Measurements from ENCODE around the gene BPIFB2.
"Not testable (repeated sequence)": the region's sequence is repeated elsewhere in the genome, so short reads cannot be mapped to it uniquely, and the experiment has no call there.

BPIFB2 gene

GRCh38 chr20:33042430-33042829 lies 34.9 kb downstream of the BPIFB2 start:
- DNase-seq (ENCODE audit: low read depth): no peak

DNA sequence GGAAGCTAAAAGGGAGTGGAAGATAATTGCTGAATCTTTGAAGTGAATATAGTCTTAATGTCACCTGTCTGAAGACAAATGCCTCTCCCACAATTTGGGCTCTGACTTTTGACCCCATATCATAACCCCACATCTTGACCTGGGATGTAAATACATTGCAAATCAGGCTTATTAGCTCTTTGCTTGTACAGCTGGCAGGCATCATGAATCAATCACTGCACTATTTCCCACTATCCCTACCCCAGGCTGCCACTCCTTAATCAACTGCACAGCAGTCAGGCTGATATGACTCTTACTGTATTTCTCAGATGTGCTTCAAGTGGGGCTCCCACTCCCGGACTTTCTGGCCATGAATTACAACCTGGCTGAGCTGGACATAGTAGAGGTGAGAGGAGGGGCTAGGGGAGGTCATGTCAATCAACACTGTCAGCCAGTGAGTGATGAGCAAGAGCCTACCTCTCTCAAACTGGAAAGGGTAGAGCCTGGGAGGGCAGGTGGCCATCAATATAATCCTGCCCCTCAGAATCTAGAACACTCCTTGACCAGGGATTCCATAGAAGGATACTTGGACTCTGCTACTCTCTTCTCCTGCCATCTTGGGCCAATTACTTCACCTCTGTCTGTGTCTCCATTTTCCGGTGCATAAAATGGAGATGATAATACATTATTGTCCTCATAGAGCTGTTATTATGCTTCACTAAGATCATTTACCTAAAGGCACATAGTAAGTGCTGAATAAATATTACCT lies 35.7 kb downstream of the BPIFB2 start:
- no peak for DNase-seq (ENCODE audit: low read depth)

DNA sequence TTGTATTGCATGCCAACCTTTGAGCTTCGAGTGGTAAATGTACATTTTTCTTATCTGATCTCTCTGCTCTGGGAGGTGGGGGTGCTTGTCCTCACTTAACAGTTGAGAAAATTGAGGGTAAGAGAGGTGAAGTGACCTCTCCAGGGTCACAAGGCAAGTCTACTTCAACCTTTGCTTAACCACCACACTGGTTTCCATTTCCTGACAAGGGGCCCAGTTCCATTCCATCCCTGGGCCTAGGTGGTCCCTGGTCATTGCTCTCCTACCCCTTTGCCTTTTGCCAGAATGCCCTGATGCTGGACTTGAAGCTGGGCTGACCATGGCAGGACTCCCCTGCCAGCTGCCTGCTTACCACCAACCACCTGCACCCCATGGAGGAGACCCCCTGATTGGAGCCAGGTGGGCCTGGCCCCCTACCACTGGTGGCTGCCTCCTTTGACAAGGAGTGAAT lies 36.3 kb downstream of the BPIFB2 start:
- DNase-seq (ENCODE audit: low read depth): no peak

DNA sequence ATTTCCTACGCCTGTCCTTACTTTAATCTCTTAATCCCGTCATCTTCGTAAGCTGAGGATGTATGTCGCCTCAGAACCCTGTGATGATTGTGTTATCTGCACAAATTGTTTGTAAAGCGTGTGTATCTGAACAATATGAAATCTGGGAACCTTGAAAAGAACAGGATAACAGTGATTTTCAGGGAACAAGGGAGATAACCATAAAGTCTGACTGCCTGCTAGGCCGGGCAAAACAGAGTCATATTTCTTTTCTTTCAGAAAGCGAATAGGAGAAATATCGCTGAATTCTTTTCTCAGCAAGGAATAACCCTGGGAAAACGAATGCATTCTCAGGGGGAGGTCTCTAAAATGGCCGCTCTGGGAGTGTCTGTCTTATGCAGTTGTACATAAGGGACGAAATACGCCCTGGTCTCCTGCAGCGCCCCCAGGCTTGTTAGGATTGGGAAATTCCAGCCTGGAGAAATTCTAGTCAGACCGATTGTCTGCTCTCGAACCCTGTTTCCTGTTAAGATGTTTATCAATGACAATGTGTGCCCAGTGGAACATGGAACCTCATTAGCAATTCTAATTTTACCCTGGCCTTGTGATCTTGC lies 37.7 kb downstream of the BPIFB2 start:
- DNase-seq (ENCODE audit: low read depth): not testable (repeated sequence)

DNA sequence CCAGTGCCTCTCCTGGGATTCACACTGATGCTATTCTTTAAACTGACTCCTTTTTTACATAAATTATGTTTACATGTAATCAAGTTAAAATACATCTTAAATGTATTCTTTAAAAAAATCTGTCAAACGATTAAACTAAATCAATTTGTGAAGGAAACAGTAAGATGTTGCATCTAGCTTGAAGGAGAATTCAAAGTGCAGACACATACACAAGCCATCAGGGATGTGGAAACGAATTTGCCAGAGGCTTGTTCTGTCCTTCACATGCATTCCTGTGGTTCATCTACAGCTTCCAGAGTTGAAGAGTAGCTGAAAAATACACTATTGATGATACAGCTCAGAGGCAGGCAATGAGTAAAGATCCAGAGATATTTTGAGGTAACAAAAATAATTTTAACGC lies 38.9 kb downstream of the BPIFB2 start:
- DNase-seq (ENCODE audit: low read depth): no peak

DNA sequence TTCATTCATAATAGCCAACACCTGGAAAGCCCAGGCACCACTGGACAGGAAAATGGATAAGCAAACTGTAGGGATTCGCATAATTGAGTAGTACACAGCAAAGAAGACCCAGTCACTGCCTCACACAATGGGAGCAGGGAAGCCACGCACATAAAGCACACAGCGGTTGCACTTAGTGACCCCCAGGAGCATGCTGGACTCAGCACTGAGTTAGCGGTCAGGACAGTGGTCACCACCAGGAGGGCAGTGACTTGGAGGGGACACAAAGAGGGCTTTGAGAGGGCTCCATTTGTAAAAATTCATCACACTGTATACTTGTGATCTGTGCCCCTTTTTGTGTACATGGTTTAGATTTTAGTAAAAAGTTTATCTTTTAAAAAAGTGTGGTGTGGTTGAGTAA lies 43.8 kb downstream of the BPIFB2 start:
- no peak for DNase-seq (ENCODE audit: low read depth)

DNA sequence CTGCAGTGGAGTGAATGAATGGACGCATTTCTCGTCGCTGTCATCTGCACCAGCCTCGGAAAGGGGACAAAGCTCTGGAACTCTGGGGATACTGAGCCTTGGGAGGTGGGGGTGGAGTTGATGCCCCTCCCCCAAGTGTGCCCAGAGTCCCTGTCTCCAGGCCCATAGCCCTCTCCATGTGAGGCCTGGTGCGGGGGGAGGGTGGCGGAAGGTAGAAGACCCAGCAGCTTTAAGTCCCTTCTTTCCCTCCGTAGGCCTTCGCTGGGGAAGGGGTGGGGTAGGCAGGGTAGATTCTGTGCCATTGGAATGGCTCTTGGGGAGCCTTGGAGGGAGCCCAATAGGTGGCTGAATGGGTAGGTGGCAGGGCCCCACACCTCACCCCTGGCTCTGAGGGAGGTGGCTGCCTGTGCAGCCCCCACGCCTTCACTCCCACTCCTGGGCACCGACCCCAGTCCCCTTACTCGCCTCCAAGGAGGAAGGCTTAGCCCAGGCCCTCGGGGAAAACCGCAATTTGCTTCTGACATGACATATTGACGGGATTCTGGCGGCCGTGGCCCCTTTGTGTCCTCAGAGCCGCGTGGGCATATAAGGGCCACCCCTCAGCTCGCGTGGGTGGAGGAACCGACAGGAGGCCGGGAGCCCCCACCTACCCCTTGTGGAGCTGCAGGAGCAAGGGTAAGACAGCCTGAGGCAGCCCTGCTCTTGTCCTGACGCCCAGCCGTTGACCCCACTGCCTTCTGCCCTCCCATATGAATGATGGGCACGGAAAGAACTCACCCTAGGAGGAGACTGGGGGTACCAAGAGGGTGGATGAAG lies 46.0 kb downstream of the BPIFB2 start, which contains the start of gene BPIFB3:
TSS of gene BPIFB3 (plus strand) at position 613 of the 816 bp plus-strand sequence. CDS start 1,533 bp downstream, outside the sequence.
- DNase-seq (ENCODE audit: low read depth): no peak

GRCh38 chr20:33054381-33054780 lies 46.9 kb downstream of the BPIFB2 start:
- no peak for DNase-seq (ENCODE audit: low read depth)

DNA sequence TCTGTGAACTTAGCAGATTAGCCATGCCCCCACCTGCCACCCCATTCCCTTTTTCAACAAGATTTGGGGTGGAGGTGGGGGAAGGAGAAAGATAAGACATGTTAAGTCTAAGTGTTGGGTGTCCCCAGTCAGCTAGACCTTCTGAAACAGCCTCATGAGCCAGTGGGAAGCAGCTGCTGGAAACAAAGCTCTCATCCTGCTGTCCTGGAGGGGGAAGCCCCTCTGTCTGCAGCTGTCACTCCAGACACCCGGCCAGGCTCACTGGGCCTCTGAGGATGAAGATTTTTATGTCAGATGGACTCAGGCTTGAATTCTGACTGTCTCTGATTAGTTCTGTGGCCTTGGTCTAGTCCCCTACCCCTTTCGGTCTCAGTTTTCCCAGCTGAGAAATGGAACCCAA lies 47.3 kb downstream of the BPIFB2 start:
- no peak for DNase-seq (ENCODE audit: low read depth)

GRCh38 chr20:33059136-33059535 lies 51.6 kb downstream of the BPIFB2 start:
- no peak for DNase-seq (ENCODE audit: low read depth)

DNA sequence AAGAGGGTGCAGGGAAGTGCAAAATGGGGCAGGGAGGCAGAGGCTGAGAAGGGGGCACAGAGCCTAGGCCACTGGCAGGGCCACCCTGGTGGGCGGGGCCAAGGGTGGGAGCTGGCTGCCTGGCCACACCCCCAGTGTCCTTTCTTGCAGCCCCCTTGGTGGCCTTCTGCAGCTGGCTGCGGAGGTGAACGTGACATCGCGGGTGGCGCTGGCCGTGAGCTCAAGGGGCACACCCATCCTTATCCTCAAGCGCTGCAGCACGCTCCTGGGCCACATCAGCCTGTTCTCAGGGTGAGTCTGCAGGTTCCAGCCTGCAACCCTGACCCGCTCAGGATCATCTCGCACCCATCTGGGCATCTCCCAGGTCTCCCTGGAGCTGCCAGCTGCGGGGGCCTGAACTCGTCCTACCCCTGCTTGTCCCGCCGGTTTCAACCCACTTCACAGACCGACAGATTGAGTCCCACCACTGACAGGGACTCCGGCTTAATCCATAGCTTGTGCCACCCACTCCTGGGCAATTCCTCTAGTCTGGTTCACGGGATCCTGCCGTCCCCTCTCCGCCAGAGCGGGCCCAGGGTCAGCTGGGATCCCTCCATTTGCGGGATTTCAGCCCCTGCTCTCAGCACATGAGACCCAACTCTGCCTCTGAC lies 52.4 kb downstream of the BPIFB2 start:
- no peak for DNase-seq (ENCODE audit: low read depth)

GRCh38 chr20:33061658-33062028 lies 54.1 kb downstream of the BPIFB2 start:
- no peak for DNase-seq (ENCODE audit: low read depth)

GRCh38 chr20:33062105-33062824 lies 54.8 kb downstream of the BPIFB2 start:
- DNase-seq (ENCODE audit: low read depth): no peak

DNA sequence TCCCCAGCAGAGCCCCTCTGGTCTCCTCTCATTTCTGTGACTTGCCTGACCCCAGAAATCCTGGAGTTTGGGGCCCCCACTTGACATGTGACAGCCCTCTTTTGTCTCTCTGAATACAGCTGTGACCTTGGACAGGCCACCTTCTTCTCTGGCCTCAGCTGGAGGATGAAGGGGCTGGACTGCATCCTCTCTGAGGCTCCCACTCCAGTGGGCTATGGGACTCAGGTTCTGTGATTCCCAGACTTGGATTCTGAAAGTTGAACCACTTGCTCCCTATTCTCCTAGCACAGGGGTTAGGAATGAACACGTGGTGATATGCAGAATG lies 55.3 kb downstream of the BPIFB2 start:
- no peak for DNase-seq (ENCODE audit: low read depth)

- DNase-seq (ENCODE audit: low read depth): no peak
Observed at GRCh38 chr20:33063271-33063670, 55.8 kb downstream of the BPIFB2 start.

DNA sequence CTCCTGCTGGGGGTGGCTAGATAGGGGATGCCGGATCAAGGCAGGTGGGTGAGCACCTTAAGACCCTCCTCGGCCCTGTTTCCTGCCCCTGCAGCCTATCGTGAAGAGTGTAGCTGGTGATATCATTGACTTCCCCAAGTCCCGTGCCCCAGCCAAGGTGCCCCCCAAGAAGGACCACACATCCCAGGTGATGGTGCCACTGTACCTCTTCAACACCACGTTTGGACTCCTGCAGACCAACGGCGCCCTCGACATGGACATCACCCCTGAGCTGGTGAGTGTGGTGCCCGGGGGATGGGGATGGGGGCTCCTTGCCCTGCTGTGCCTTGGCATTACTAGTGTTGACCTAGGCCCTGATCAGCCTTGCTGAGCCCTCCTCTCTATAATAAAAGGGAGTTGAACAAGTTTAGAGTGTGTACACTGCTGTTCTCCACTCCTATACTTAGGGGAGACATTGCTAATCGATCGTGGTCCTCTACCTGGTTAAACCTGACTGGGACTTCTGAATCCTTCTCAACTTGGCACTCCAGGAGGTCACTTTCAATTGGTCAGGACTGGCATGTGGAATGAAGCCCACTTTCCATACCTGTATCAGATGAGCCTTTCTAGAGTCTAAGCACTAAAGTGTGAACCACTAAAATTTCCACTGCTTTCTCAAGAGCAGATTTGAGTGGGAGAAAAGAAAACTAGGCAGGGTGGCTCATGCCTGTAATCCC lies 57.2 kb downstream of the BPIFB2 start:
- no peak for DNase-seq (ENCODE audit: low read depth)

- DNase-seq (ENCODE audit: low read depth): no peak
Observed at GRCh38 chr20:33065785-33066184, 58.3 kb downstream of the BPIFB2 start.

- DNase-seq (ENCODE audit: low read depth): no peak
Observed at GRCh38 chr20:33067806-33068205, 60.3 kb downstream of the BPIFB2 start.

- DNase-seq (ENCODE audit: low read depth): no peak
Observed at GRCh38 chr20:33068251-33068939, 60.9 kb downstream of the BPIFB2 start.

GRCh38 chr20:33069673-33070072 lies 62.2 kb downstream of the BPIFB2 start:
- no peak for DNase-seq (ENCODE audit: low read depth)
